ENCODE data around the gene MAEL.

The MAEL gene

DNA sequence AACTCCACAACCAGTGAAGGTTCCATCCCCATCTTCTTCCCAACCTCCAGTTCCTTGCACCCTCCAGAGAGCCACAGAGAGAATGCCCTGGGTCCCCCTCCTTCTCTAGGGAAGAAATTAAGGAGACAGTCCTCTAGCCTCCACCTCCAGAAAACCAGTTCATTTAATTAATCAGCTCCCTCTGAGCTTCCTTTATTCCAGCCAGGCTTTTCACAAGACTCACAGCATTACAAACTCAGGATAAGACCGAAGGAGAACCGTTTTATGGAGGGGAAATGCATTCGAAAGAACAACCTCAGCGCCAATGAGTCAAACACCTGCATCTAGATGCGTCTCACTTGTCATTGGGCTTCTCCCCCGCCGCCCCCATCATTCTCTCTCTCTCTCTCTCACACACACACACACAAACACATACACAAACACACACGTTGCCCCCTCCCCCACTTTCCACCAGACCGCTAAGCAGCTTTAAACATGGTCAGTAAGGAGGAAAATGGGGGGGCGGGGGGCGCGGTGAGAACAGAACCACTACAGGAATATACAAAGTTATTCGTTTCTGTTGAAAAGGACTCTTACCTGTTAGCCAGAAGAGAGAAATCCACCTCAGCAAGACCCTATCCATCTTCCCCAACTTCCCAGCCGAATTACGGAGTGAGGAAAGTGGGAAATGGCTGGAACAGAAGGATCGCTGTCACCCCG is 14.3 kb upstream of the MAEL start (continued):
- TF ChIP-seq REST (tag by site-specific recombination; IDR thresholded peaks at IDR 0.05), result no peak
- TF ChIP-seq ZNF202 (tag by site-specific recombination; IDR thresholded peaks at IDR 0.05; ENCODE audit: borderline replicate concordance), result no peak
- no peak for TF ChIP-seq ZNF549 (tag by site-specific recombination; IDR thresholded peaks at IDR 0.05)
- TF ChIP-seq, protein P1, sequence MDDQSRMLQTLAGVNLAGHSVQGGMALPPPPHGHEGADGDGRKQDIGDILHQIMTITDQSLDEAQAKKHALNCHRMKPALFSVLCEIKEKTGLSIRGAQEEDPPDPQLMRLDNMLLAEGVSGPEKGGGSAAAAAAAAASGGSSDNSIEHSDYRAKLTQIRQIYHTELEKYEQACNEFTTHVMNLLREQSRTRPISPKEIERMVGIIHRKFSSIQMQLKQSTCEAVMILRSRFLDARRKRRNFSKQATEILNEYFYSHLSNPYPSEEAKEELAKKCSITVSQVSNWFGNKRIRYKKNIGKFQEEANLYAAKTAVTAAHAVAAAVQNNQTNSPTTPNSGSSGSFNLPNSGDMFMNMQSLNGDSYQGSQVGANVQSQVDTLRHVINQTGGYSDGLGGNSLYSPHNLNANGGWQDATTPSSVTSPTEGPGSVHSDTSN (CRISPR knock-in tag; IDR thresholded peaks at IDR 0.05), result no peak
- no peak for TF ChIP-seq GFI1B (tag by site-specific recombination; IDR thresholded peaks at IDR 0.05)
- TF ChIP-seq ZFP41 (tag by site-specific recombination; IDR thresholded peaks at IDR 0.05; ENCODE audit: borderline replicate concordance), result no peak
- TF ChIP-seq ZNF133 (tag by site-specific recombination; IDR thresholded peaks at IDR 0.05), result no peak
- TF ChIP-seq, protein P2, sequence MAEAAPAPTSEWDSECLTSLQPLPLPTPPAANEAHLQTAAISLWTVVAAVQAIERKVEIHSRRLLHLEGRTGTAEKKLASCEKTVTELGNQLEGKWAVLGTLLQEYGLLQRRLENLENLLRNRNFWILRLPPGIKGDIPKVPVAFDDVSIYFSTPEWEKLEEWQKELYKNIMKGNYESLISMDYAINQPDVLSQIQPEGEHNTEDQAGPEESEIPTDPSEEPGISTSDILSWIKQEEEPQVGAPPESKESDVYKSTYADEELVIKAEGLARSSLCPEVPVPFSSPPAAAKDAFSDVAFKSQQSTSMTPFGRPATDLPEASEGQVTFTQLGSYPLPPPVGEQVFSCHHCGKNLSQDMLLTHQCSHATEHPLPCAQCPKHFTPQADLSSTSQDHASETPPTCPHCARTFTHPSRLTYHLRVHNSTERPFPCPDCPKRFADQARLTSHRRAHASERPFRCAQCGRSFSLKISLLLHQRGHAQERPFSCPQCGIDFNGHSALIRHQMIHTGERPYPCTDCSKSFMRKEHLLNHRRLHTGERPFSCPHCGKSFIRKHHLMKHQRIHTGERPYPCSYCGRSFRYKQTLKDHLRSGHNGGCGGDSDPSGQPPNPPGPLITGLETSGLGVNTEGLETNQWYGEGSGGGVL (tag by site-specific recombination; IDR thresholded peaks at IDR 0.05), result peak; percentile 86
- TF ChIP-seq ZNF548 (tag by site-specific recombination; IDR thresholded peaks at IDR 0.05), result no peak
- no peak for TF ChIP-seq HOXD13 (CRISPR knock-in tag; IDR thresholded peaks at IDR 0.05; ENCODE audit: borderline replicate concordance)
- TF ChIP-seq ZNF350 (tag by site-specific recombination; IDR thresholded peaks at IDR 0.05), result no peak
- TF ChIP-seq REPIN1 (tag by site-specific recombination; IDR thresholded peaks at IDR 0.05; ENCODE audit: low read depth), result no peak
- no peak for TF ChIP-seq MYNN (tag by site-specific recombination; IDR thresholded peaks at IDR 0.05; ENCODE audit: borderline replicate concordance)
- TF ChIP-seq MZF1 (tag by site-specific recombination; IDR thresholded peaks at IDR 0.05; ENCODE audit: borderline replicate concordance), result no peak
- TF ChIP-seq ZNF747 (tag by site-specific recombination; IDR thresholded peaks at IDR 0.05), result no peak
- TF ChIP-seq ZNF214 (tag by site-specific recombination; IDR thresholded peaks at IDR 0.05; ENCODE audit: borderline replicate concordance), result no peak
- no peak for TF ChIP-seq ZNF239 (tag by site-specific recombination; IDR thresholded peaks at IDR 0.05)
- TF ChIP-seq ZBTB1 (tag by site-specific recombination; IDR thresholded peaks at IDR 0.05), result no peak
- no peak for TF ChIP-seq ZNF521 (tag by site-specific recombination; IDR thresholded peaks at IDR 0.05)
- TF ChIP-seq ZSCAN4 (tag by site-specific recombination; IDR thresholded peaks at IDR 0.05), result peak; percentile 89
- TF ChIP-seq ZNF571 (tag by site-specific recombination; IDR thresholded peaks at IDR 0.05), result no peak
- no peak for TF ChIP-seq ZNF585B (tag by site-specific recombination; IDR thresholded peaks at IDR 0.05)
- TF ChIP-seq ZNF621 (tag by site-specific recombination; IDR thresholded peaks at IDR 0.05), result no peak
- TF ChIP-seq ZNF184 (tag by site-specific recombination; IDR thresholded peaks at IDR 0.05), result no peak
- no peak for TF ChIP-seq GLI2 (tag by site-specific recombination; IDR thresholded peaks at IDR 0.05; ENCODE audit: borderline replicate concordance, low read depth)
- no peak for TF ChIP-seq ZNF624 (tag by site-specific recombination; IDR thresholded peaks at IDR 0.05)
- TF ChIP-seq ZNF837 (tag by site-specific recombination; IDR thresholded peaks at IDR 0.05), result no peak
- no peak for TF ChIP-seq BCL11B (tag by site-specific recombination; IDR thresholded peaks at IDR 0.05; ENCODE audit: low read depth)
- TF ChIP-seq ZNF157 (tag by site-specific recombination; IDR thresholded peaks at IDR 0.05), result no peak
- no peak for TF ChIP-seq ZNF660 (tag by site-specific recombination; IDR thresholded peaks at IDR 0.05)
- TF ChIP-seq OSR2 (tag by site-specific recombination; IDR thresholded peaks at IDR 0.05), result no peak

Measured in HEK293 (cell line).